ENCODE results near the gene TMEM178A.
"Not testable (repeated sequence)": the region's sequence is repeated elsewhere in the genome, so short reads cannot be mapped to it uniquely, and the experiment has no call there.

TMEM178A gene

GRCh38 chr2:39725401-39725800 is 59.7 kb downstream of the TMEM178A start:
- no peak overlapping the region for H3K4me3 ChIP-seq (ENCODE audit: low read depth, low read length)
- TF ChIP-seq, protein P1, sequence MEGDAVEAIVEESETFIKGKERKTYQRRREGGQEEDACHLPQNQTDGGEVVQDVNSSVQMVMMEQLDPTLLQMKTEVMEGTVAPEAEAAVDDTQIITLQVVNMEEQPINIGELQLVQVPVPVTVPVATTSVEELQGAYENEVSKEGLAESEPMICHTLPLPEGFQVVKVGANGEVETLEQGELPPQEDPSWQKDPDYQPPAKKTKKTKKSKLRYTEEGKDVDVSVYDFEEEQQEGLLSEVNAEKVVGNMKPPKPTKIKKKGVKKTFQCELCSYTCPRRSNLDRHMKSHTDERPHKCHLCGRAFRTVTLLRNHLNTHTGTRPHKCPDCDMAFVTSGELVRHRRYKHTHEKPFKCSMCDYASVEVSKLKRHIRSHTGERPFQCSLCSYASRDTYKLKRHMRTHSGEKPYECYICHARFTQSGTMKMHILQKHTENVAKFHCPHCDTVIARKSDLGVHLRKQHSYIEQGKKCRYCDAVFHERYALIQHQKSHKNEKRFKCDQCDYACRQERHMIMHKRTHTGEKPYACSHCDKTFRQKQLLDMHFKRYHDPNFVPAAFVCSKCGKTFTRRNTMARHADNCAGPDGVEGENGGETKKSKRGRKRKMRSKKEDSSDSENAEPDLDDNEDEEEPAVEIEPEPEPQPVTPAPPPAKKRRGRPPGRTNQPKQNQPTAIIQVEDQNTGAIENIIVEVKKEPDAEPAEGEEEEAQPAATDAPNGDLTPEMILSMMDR (IDR thresholded peaks at IDR 0.05; ENCODE audit: borderline replicate concordance, insufficient read depth, low read depth, low read length): no peak

GRCh38 chr2:39728085-39728484 is 62.4 kb downstream of the TMEM178A start:
- not testable (repeated sequence) for H3K4me3 ChIP-seq (ENCODE audit: low read depth, low read length)

DNA sequence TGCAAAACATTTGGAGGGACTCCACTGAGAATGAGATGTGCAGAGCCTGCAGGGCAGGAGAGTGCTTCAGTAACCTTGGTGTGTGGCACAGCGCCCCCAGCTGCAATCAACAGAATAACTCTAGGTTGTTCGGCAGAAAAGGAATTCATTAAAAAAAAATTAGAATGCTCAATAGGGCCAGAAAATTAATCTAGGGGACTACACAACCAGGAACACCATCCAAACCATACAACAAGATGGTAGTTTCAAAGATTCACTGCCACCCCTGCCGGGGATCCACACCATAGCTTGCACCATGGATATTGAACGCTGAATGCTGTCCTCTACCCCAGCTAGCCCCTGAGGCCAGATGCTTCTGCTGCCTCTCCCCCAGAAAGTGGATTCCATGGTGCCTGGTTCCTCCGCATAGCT is 63.2 kb downstream of the TMEM178A start:
- TF ChIP-seq, protein P1 (IDR thresholded peaks at IDR 0.05; ENCODE audit: borderline replicate concordance, insufficient read depth, low read depth, low read length): peak; percentile 75
- H3K4me3 ChIP-seq (ENCODE audit: low read depth, low read length): no peak overlapping the region

GRCh38 chr2:39730276-39730675 is 64.6 kb downstream of the TMEM178A start:
- TF ChIP-seq, protein P1 (IDR thresholded peaks at IDR 0.05; ENCODE audit: borderline replicate concordance, insufficient read depth, low read depth, low read length): no peak
- no peak overlapping the region for H3K4me3 ChIP-seq (ENCODE audit: low read depth, low read length)

DNA sequence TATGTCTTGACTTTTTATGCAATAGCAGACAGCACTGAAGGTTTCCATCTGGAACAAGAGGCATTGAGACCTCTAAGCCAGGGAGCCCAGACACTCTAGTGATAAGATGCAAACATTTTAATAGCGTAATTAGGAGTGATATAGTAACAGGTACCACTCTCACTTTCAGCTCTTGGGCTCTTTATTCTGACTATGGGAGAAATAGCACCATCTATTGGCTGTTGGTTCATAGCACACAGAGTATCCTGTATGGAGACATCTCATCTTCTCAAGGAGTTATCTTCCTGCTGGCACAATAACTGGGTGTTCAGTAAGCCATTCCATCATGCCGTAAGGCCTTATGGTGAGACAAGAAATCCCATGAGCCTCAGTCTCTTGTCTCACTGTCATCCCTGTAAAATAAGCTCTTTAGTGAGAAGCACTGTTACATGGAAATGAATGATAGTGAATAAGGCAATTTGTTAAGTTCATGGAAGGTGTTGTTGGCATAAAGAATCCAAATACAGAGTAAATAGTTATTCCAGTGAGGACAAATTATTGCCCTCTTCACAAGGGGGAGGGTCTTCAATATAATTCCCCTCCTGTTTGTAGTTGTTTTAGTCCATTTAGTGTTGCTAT is 65.1 kb downstream of the TMEM178A start:
- TF ChIP-seq, protein P1 (IDR thresholded peaks at IDR 0.05; ENCODE audit: borderline replicate concordance, insufficient read depth, low read depth, low read length): peak; percentile 72; the same call in 1 of the 2 replicates
- H3K4me3 ChIP-seq (ENCODE audit: low read depth, low read length): no peak overlapping the region

GRCh38 chr2:39731546-39731945 is 65.8 kb downstream of the TMEM178A start:
- TF ChIP-seq, protein P1 (IDR thresholded peaks at IDR 0.05; ENCODE audit: borderline replicate concordance, insufficient read depth, low read depth, low read length): no peak
- no peak overlapping the region for H3K4me3 ChIP-seq (ENCODE audit: low read depth, low read length)

GRCh38 chr2:39732482-39732881 is 66.8 kb downstream of the TMEM178A start:
- H3K4me3 ChIP-seq (ENCODE audit: low read depth, low read length): no peak overlapping the region
- TF ChIP-seq, protein P1 (IDR thresholded peaks at IDR 0.05; ENCODE audit: borderline replicate concordance, insufficient read depth, low read depth, low read length): no peak
